Fibroblast of the aortic adventitia (primary cell): Measurements from ENCODE around the gene CMBL. TPM values are rescaled to one million over a fixed set of nuclear protein-coding genes. Genes with fewer than 3 reads are reported as not detected.
"Not testable (repeated sequence)": the region's sequence is repeated elsewhere in the genome, so short reads cannot be mapped to it uniquely, and the experiment has no call there.

ENCODE experiments used
- DNase-seq: peaks from one replicate; pipeline ENCODE4 v3.0.0-alpha.2; 2010; ENCODE audit warnings: low read depth
- H3K4me3 ChIP-seq: 2 replicates; pipeline ENCODE4 v1.5.1; 2011; ENCODE audit warnings: low read depth, mild to moderate bottlenecking, control low read depth, low read length, moderate library complexity
- CTCF ChIP-seq: IDR thresholded peaks from 2 replicates; pipeline ENCODE4 v1.5.1; 2011; ENCODE audit warnings: mild to moderate bottlenecking, low read length, control low read depth, inconsistent platforms; ENCODE audit not compliant: insufficient read depth
- total RNA-seq: library from RNA; depleted of rRNA; stranded (reverse); fragments of >200 nt; gene quantifications from 2 replicates; pipeline ENCODE4 v1.2.3, GENCODE V29; 2012; ENCODE audit warnings: low replicate concordance

CMBL gene
- total RNA-seq, 1 donor, result 12.3 TPM

GRCh38 chr5:10290438-10290837, 17.3 kb downstream of the CMBL start:
- no peak for DNase-seq
- no peak overlapping the region for H3K4me3 ChIP-seq
- no peak for TF ChIP-seq CTCF

- H3K4me3 ChIP-seq, result no peak overlapping the region
- no peak for DNase-seq
- no peak for TF ChIP-seq CTCF
Measured at GRCh38 chr5:10289991-10290390, 17.7 kb downstream of the CMBL start.

GRCh38 chr5:10289353-10289752, 18.3 kb downstream of the CMBL start:
- no peak overlapping the region for H3K4me3 ChIP-seq
- DNase-seq, result peak; percentile 67
- peak; percentile 36 for TF ChIP-seq CTCF

- no peak overlapping the region for H3K4me3 ChIP-seq
- no peak for DNase-seq
- TF ChIP-seq CTCF, result no peak
Measured at GRCh38 chr5:10288592-10289219, 19.0 kb downstream of the CMBL start.

- TF ChIP-seq CTCF, result no peak
Measured at GRCh38 chr5:10286862-10287227, 20.9 kb downstream of the CMBL start.

GRCh38 chr5:10286162-10286861, 21.4 kb downstream of the CMBL start:
- peak; percentile 85 for DNase-seq
- TF ChIP-seq CTCF, result no peak

More at GRCh38 chr5:10286862-10287227, 20.9 kb downstream of the CMBL start:
- DNase-seq, result no peak
- H3K4me3 ChIP-seq, result no peak overlapping the region

GRCh38 chr5:10285362-10285761, 22.3 kb downstream of the CMBL start:
- DNase-seq, result peak; percentile 75
- H3K4me3 ChIP-seq, result not testable (repeated sequence)

More at GRCh38 chr5:10286162-10286861, 21.4 kb downstream of the CMBL start:
- no peak overlapping the region for H3K4me3 ChIP-seq
